ENCODE results near the gene IL1RAPL2. TPM values are rescaled to one million over a fixed set of nuclear protein-coding genes. Genes with fewer than 3 reads are reported as not detected.

The IL1RAPL2 gene
- polyA plus RNA-seq, 1 of the 3 experiments (the other 2 are of a cell fraction), result 0.13 TPM

GRCh38 chrX:105609530-105609929 lies 1043.5 kb downstream of the IL1RAPL2 start:
- Histone ChIP-seq H3K79me2 (ENCODE audit: insufficient read depth) (no peaks in the 10 kb centered on the region), H3K9ac (no peak overlapping the region), H3F3A (replicated peaks; ENCODE audit: insufficient read depth) (no peaks in the 10 kb centered on the region), H3K27ac (ENCODE audit: low read depth in 2 of 2, low read length in 1 of 2) (no peak overlapping the region), H2AFZ (ENCODE audit: low read depth) (no peak overlapping the region), H3K4me3 (ENCODE audit: low read depth in 2 of 2, low read length in 1 of 2) (no peak overlapping the region), H3K36me3 (replicated peaks in 1 of 2; ENCODE audit: control insufficient read depth in 1 of 2, insufficient read depth in 2 of 2, low read length in 1 of 2) (no peaks in the 10 kb centered on the region), H3K4me2 (no peak overlapping the region), H3K9me2 (no peaks in the 10 kb centered on the region), H3K4me1 (ENCODE audit: control insufficient read depth in 1 of 2, insufficient read depth in 2 of 2, low read depth in 1 of 2, low read length in 1 of 2) (no peaks in the 10 kb centered on the region), H3K9me3 (no peaks in the 10 kb centered on the region), H4K20me1 (ENCODE audit: insufficient read depth) (no peaks in the 10 kb centered on the region), H3K27me3 (ENCODE audit: insufficient read depth) (no peaks in the 10 kb centered on the region)
- ChIA-PET POLR2A (no interaction called here), CTCF (no interaction called here)
- TF ChIP-seq CHD2 (IDR thresholded peaks at IDR 0.05; ENCODE audit: low read length, partially characterized antibody), result no peak
- TF ChIP-seq TAF1 (IDR thresholded peaks at IDR 0.05; ENCODE audit: borderline replicate concordance, low read depth, low read length), result no peak
- TF ChIP-seq MXI1 (IDR thresholded peaks at IDR 0.05; ENCODE audit: low read depth, low read length), result no peak
- TF ChIP-seq MEF2A (IDR thresholded peaks at IDR 0.05; ENCODE audit: borderline replicate concordance, low read depth), result no peak
- no peak for TF ChIP-seq TCF12 (IDR thresholded peaks at IDR 0.05)
- TF ChIP-seq RAD21 (IDR thresholded peaks at IDR 0.05; ENCODE audit: low read length), result no peak
- no peak for TF ChIP-seq USF1 (IDR thresholded peaks at IDR 0.05; ENCODE audit: borderline replicate concordance, low read depth)
- no peak for TF ChIP-seq CTCF (IDR thresholded peaks at IDR 0.05)
- 9% methylated on average over 3 of the region's 3 CpGs for WGBS (ENCODE audit: low lambda C conversion rate)
- no peak for DNase-seq

GRCh38 chrX:105610411-105610810 lies 1044.4 kb downstream of the IL1RAPL2 start:
- Histone ChIP-seq H3K9me2 (no peaks in the 10 kb centered on the region), H3K36me3 (replicated peaks in 1 of 2; ENCODE audit: control insufficient read depth in 1 of 2, insufficient read depth in 2 of 2, low read length in 1 of 2) (no peaks in the 10 kb centered on the region), H4K20me1 (ENCODE audit: insufficient read depth) (no peaks in the 10 kb centered on the region), H3K9ac (no peak overlapping the region), H3K4me3 (ENCODE audit: low read depth in 2 of 2, low read length in 1 of 2) (no peak overlapping the region), H2AFZ (ENCODE audit: low read depth) (no peak overlapping the region), H3F3A (replicated peaks; ENCODE audit: insufficient read depth) (no peaks in the 10 kb centered on the region), H3K4me1 (ENCODE audit: control insufficient read depth in 1 of 2, insufficient read depth in 2 of 2, low read depth in 1 of 2, low read length in 1 of 2) (no peaks in the 10 kb centered on the region), H3K79me2 (ENCODE audit: insufficient read depth) (no peaks in the 10 kb centered on the region), H3K9me3 (no peaks in the 10 kb centered on the region), H3K27ac (ENCODE audit: low read depth in 2 of 2, low read length in 1 of 2) (no peak overlapping the region), H3K4me2 (no peak overlapping the region), H3K27me3 (ENCODE audit: insufficient read depth) (no peaks in the 10 kb centered on the region)
- TF ChIP-seq RXRA (IDR thresholded peaks at IDR 0.05; ENCODE audit: borderline replicate concordance, low read depth), result no peak
- no peak for TF ChIP-seq MEF2A (IDR thresholded peaks at IDR 0.05; ENCODE audit: borderline replicate concordance, low read depth)
- no peak for TF ChIP-seq USF1 (IDR thresholded peaks at IDR 0.05; ENCODE audit: borderline replicate concordance, low read depth)
- no peak for TF ChIP-seq TCF12 (IDR thresholded peaks at IDR 0.05)
- TF ChIP-seq EP300 (IDR thresholded peaks at IDR 0.05; ENCODE audit: borderline replicate concordance in 1 of 2, low read depth in 1 of 2, low read length in 1 of 2), result no peak
- no peak for TF ChIP-seq JUND (IDR thresholded peaks at IDR 0.05)
- DNase-seq, result no peak
- POLR2A ChIA-PET, result no interaction called here
- CTCF ChIA-PET, result interaction anchor here (0.6 to 1.6 kb wide), 2 partner anchors 11 to 14 kb away, joined by 3 to 4 read pairs; no protein-coding TSS in a partner anchor
- WGBS (ENCODE audit: low lambda C conversion rate), result 11% methylated on average over 2 of the region's 2 CpGs

All from SK-N-SH (cell line).